ENCODE data around the gene SLC36A1. TPM values are rescaled to one million over a fixed set of nuclear protein-coding genes. Genes with fewer than 3 reads are reported as not detected.

The SLC36A1 gene
- total RNA-seq, 1 donor from 2014 or later = 49.7 TPM

GRCh38 chr5:151454166-151454565, 6.8 kb downstream of the SLC36A1 start:
- Mint-ChIP-seq H3K9me3 (ENCODE audit: low read depth) (no peaks in the 10 kb centered on the region), H3K27me3 (ENCODE audit: low read depth) (no peaks in the 10 kb centered on the region), H3K4me3 (ENCODE audit: unreplicated experiment) (no peak overlapping the region), H3K36me3 (ENCODE audit: low read depth) (peaks cover 6% of the 10 kb centered on the region), H3K4me1 (ENCODE audit: low read depth) (peaks cover 60% of the 10 kb centered on the region), H3K27ac (ENCODE audit: unreplicated experiment) (no peak overlapping the region)
- no peak for DNase-seq (ENCODE audit: low spot score)
- TF ChIP-seq CTCF (IDR thresholded peaks at IDR 0.05) = no peak

- peak overlapping the region; percentile 51 for H3K27ac Mint-ChIP-seq (ENCODE audit: unreplicated experiment)
- H3K9me3 Mint-ChIP-seq (ENCODE audit: low read depth) = no peaks in the 10 kb centered on the region
- no peak for TF ChIP-seq CTCF (IDR thresholded peaks at IDR 0.05)
- peaks cover 8% of the 10 kb centered on the region for H3K36me3 Mint-ChIP-seq (ENCODE audit: low read depth)
- peaks cover 58% of the 10 kb centered on the region for H3K4me1 Mint-ChIP-seq (ENCODE audit: low read depth)
- no peaks in the 10 kb centered on the region for H3K27me3 Mint-ChIP-seq (ENCODE audit: low read depth)
- no peak for DNase-seq (ENCODE audit: low spot score)
- no peak overlapping the region for H3K4me3 Mint-ChIP-seq (ENCODE audit: unreplicated experiment)
These were observed 7.5 kb downstream of the SLC36A1 start for GRCh38 chr5:151454889-151455288.

- peaks cover 8% of the 10 kb centered on the region for H3K36me3 Mint-ChIP-seq (ENCODE audit: low read depth)
- H3K27me3 Mint-ChIP-seq (ENCODE audit: low read depth) = no peaks in the 10 kb centered on the region
- peaks cover 53% of the 10 kb centered on the region for H3K4me1 Mint-ChIP-seq (ENCODE audit: low read depth)
- no peak overlapping the region for H3K4me3 Mint-ChIP-seq (ENCODE audit: unreplicated experiment)
- no peaks in the 10 kb centered on the region for H3K9me3 Mint-ChIP-seq (ENCODE audit: low read depth)
- no peak overlapping the region for H3K27ac Mint-ChIP-seq (ENCODE audit: unreplicated experiment)
- no peak for DNase-seq (ENCODE audit: low spot score)
- TF ChIP-seq CTCF (IDR thresholded peaks at IDR 0.05) = no peak
These were observed 9.0 kb downstream of the SLC36A1 start for GRCh38 chr5:151456321-151456940.

GRCh38 chr5:151458314-151458713, 10.9 kb downstream of the SLC36A1 start:
- Mint-ChIP-seq H3K9me3 (ENCODE audit: low read depth) (no peaks in the 10 kb centered on the region), H3K36me3 (ENCODE audit: low read depth) (peaks cover 12% of the 10 kb centered on the region), H3K27me3 (ENCODE audit: low read depth) (no peaks in the 10 kb centered on the region), H3K4me3 (ENCODE audit: unreplicated experiment) (no peak overlapping the region), H3K4me1 (ENCODE audit: low read depth) (peaks cover 36% of the 10 kb centered on the region), H3K27ac (ENCODE audit: unreplicated experiment) (no peak overlapping the region)
- DNase-seq (ENCODE audit: low spot score) = no peak
- no peak for TF ChIP-seq CTCF (IDR thresholded peaks at IDR 0.05)

- Mint-ChIP-seq H3K4me1 (ENCODE audit: low read depth) (peaks cover 26% of the 10 kb centered on the region), H3K36me3 (ENCODE audit: low read depth) (peaks cover 19% of the 10 kb centered on the region), H3K27ac (ENCODE audit: unreplicated experiment) (peak overlapping the region; percentile 85), H3K4me3 (ENCODE audit: unreplicated experiment) (peak overlapping the region; percentile 3), H3K27me3 (ENCODE audit: low read depth) (no peaks in the 10 kb centered on the region), H3K9me3 (ENCODE audit: low read depth) (no peaks in the 10 kb centered on the region)
- DNase-seq (ENCODE audit: low spot score) = no peak
- TF ChIP-seq CTCF (IDR thresholded peaks at IDR 0.05) = peak; percentile 75
These were observed 12.4 kb downstream of the SLC36A1 start for GRCh38 chr5:151459680-151460324.
